ENCODE measurements around the gene CTBS. TPM values are rescaled to one million over a fixed set of nuclear protein-coding genes. Genes with fewer than 3 reads are reported as not detected.

Gene CTBS
- total RNA-seq (10 to 100 TPM; 19.4 to 20.0 TPM), total RNA-seq (6.6 to 37.7 (median 19.7) reads per million in 172 experiments)
- polyA plus RNA-seq (2013, experiment 1 of 2) = 17.8 TPM
- 19.7 TPM for polyA plus RNA-seq (2013, experiment 2 of 2)

DNA sequence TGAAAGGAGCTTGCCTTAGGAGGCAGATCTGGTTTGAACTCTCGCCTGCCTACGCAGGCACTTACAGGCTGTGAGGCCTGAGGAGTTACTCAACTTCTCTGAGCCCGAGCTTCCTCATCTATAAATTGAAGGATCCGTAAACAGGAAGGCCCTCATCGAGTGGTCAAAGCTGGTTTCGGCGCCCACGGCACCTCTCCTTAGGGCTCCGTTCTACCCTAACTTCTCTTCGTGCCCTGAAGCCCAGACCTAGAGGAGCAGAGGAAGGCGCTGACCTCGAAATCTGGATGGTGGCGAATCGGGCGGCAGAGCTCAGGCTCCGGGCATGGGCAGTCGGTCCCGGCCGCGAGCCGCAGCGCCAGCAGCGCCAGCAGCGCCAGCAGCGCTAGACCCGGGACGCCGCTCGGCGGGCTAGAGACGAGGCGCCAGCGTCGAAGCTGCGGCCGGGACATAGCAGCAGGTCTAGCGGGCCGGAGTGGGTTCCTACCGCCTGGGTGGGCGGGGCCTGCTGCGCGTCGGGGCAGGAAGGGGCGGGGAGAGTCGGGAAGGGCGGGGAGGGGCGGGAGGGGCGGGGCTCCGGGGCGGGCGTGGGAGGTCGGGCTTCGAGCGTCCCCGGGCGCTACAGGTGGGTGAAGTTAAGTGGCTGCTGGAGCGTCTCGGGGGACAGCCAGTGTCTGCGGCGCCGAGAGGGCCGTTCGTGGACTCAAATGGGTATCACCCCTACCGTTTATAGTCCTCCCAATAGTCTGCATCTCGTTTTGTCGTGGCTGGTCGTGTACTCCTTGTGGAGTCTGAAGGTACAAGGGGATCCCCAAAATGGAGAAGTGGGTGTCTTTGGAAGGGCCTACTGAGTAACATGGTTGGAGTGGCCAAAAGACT is at the start of gene CTBS:
Gene CTBS (minus strand): TSS at position 474 of the 876 bp plus-strand sequence. CDS start 25 bp downstream, at position 449.
- ATAC-seq (ENCODE audit: poor library complexity) = peak; percentile 88
- H3K36me3 Mint-ChIP-seq (ENCODE audit: low read depth) = peaks cover 40% of the 10 kb centered on the region

DNA sequence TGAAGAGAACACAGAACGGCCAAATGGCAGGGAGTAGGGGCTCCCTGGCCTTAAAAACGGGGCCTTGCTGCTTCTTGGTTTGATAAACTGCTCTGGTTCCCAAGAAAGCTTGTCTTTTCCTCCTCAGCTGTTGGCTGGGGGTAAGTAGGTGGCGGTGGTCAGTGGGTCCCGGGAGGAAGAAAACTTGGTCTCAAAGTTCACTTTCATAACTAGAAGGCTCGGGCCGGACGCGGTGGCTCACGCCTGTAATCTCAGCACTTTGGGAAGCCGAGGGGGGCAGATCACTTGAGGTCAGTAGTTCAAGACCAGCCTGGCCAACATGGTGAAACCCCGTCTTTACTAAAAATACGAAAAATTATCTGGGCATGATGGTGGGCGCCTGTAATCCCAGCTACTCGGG is 47.3 kb upstream of the CTBS start:
- intact Hi-C loops (cut with DNase I, micrococcal nuclease) = loop anchor here (1.0 to 10.0 kb wide), 11 partner anchors 47 to 691 kb away; partner anchors contain the start of genes CTBS (in 1 of the 2), GNG5 (in 1 of the 2) and SPATA1 (in 1 of the 2)
- Histone ChIP-seq H3K9me3 (ENCODE audit: control insufficient read depth in 1 of 2, insufficient read depth in 1 of 2, low read length in 2 of 2) (no peaks in the 10 kb centered on the region), H3K27ac (ENCODE audit: low read depth in 1 of 2, low read length in 2 of 2) (no peak overlapping the region), H3K36me3 (ENCODE audit: insufficient read depth, low read length) (no peaks in the 10 kb centered on the region), H3K4me1 (ENCODE audit: insufficient read depth, low read length) (peaks cover 8% of the 10 kb centered on the region), H3K27me3 (ENCODE audit: control insufficient read depth in 1 of 2, insufficient read depth in 2 of 2, low read length in 2 of 2) (no peaks in the 10 kb centered on the region), H3K4me3 (ENCODE audit: low read length) (no peak overlapping the region)
- H3K9me3 Mint-ChIP-seq = no peaks in the 10 kb centered on the region
- TF ChIP-seq CTCF (IDR thresholded peaks at IDR 0.05) = no peak
- peaks cover 12% of the 10 kb centered on the region for H3K4me1 Mint-ChIP-seq (ENCODE audit: low read depth)
- ChIA-PET POLR2A (interaction anchor here (1.1 kb wide), 1 partner anchor 179 kb away, joined by 4 read pairs; no protein-coding TSS in a partner anchor), CTCF (interaction anchor here (2.1 to 2.6 kb wide), 3 partner anchors 13 to 478 kb away, joined by 6 to 14 read pairs (median 7); partner anchors contain the start of gene PRKACB)
- H3K36me3 Mint-ChIP-seq (ENCODE audit: low read depth) = no peaks in the 10 kb centered on the region
- H3K4me3 Mint-ChIP-seq = peak overlapping the region; percentile 48
- ATAC-seq (ENCODE audit: poor library complexity) = no peak
- peak in 1 of 14 experiments; percentile 17 for DNase-seq
- no peaks in the 10 kb centered on the region for H3K27me3 Mint-ChIP-seq
- H3K27ac Mint-ChIP-seq = no peak overlapping the region

More for the DNA sequence above, at the start of gene CTBS:
- Mint-ChIP-seq H3K9me3 (no peaks in the 10 kb centered on the region), H3K27me3 (no peaks in the 10 kb centered on the region), H3K27ac (peak within 1 kb of the TSS; percentile 100), H3K4me3 (peak within 1 kb of the TSS; percentile 99), H3K4me1 (ENCODE audit: low read depth) (peaks cover 48% of the 10 kb centered on the region)
- DNase-seq = peak; percentile 74 to 94 (median 83)
- POLR2A ChIA-PET = interaction anchor here (0.6 to 4.2 kb wide), 27 partner anchors 8 to 1134 kb away, joined by 3 to 81 read pairs (median 4); partner anchors contain the start of genes BCL10, GNG5, PRKACB and RPF1
- peaks cover 10% of the 10 kb centered on the region for H3K36me3 ChIP-seq (ENCODE audit: insufficient read depth, low read length)
- TF ChIP-seq CTCF (IDR thresholded peaks at IDR 0.05) = no peak
- no peaks in the 10 kb centered on the region for H3K9me3 ChIP-seq (ENCODE audit: control insufficient read depth in 1 of 2, insufficient read depth in 1 of 2, low read length in 2 of 2)
- peak within 1 kb of the TSS; percentile 95 to 97 for H3K27ac ChIP-seq (ENCODE audit: low read depth in 1 of 2, low read length in 2 of 2)
- H3K4me1 ChIP-seq (ENCODE audit: insufficient read depth, low read length) = peaks cover 22% of the 10 kb centered on the region
- intact Hi-C loops (cut with DNase I, micrococcal nuclease) = loop anchor here (1.0 to 10.0 kb wide), 10 partner anchors 46 to 703 kb away; partner anchors contain the start of genes BCL10 (in 2 of the 2), GNG5 (in 1 of the 2), RPF1 (in 1 of the 2) and SPATA1 (in 1 of the 2)
- peaks cover 0 to 3% of the 10 kb centered on the region in 2 experiments for H3K27me3 ChIP-seq (ENCODE audit: control insufficient read depth in 1 of 2, insufficient read depth in 2 of 2, low read length in 2 of 2)
- H3K4me3 ChIP-seq (ENCODE audit: low read length) = peak within 1 kb of the TSS; percentile 85
- CTCF ChIA-PET = interaction anchor here (1.2 to 2.5 kb wide), 7 partner anchors 42 to 433 kb away, joined by 3 to 10 read pairs (median 4); partner anchors contain the start of genes GNG5 and SPATA1

- Mint-ChIP-seq H3K27ac (no peak overlapping the region), H3K27me3 (no peaks in the 10 kb centered on the region), H3K36me3 (ENCODE audit: low read depth) (no peaks in the 10 kb centered on the region), H3K9me3 (no peaks in the 10 kb centered on the region), H3K4me1 (ENCODE audit: low read depth) (peaks cover 12% of the 10 kb centered on the region), H3K4me3 (peak overlapping the region; percentile 95)
- H3K36me3 ChIP-seq (ENCODE audit: insufficient read depth, low read length) = no peaks in the 10 kb centered on the region
- ChIA-PET POLR2A (interaction anchor here (1.0 to 2.0 kb wide), 2 partner anchors 114 to 477 kb away, joined by 3 to 11 read pairs; partner anchors contain the start of genes GNG5, PRKACB and SPATA1), CTCF (interaction anchor here (0.6 to 2.6 kb wide), 7 partner anchors 12 to 480 kb away, joined by 3 to 14 read pairs (median 6); partner anchors contain the start of genes CTBS, GNG5, PRKACB and SPATA1)
- no peaks in the 10 kb centered on the region for H3K9me3 ChIP-seq (ENCODE audit: control insufficient read depth in 1 of 2, insufficient read depth in 1 of 2, low read length in 2 of 2)
- peak; percentile 50 to 88 (median 74) for DNase-seq
- peaks cover 8% of the 10 kb centered on the region for H3K4me1 ChIP-seq (ENCODE audit: insufficient read depth, low read length)
- intact Hi-C loops (cut with DNase I, micrococcal nuclease) = loop anchor here (1.0 to 10.0 kb wide), 14 partner anchors 46 to 690 kb away; partner anchors contain the start of genes CTBS (in 2 of the 2), GNG5 (in 1 of the 2) and SPATA1 (in 1 of the 2)
- peak; percentile 100 for TF ChIP-seq CTCF (IDR thresholded peaks at IDR 0.05)
- H3K4me3 ChIP-seq (ENCODE audit: low read length) = peak overlapping the region; percentile 64
- no peak overlapping the region for H3K27ac ChIP-seq (ENCODE audit: low read depth in 1 of 2, low read length in 2 of 2)
- ATAC-seq (ENCODE audit: poor library complexity) = peak; percentile 92
- no peaks in the 10 kb centered on the region for H3K27me3 ChIP-seq (ENCODE audit: control insufficient read depth in 1 of 2, insufficient read depth in 2 of 2, low read length in 2 of 2)
Measured at GRCh38 chr1:84620720-84621313, 46.6 kb upstream of the CTBS start.
